ENCODE data around the gene PROK1. TPM values are rescaled to one million over a fixed set of nuclear protein-coding genes. Genes with fewer than 3 reads are reported as not detected.

The PROK1 gene
- total RNA-seq, 1 donor from 2014 or later, result not detected

- TF ChIP-seq, protein P1, sequence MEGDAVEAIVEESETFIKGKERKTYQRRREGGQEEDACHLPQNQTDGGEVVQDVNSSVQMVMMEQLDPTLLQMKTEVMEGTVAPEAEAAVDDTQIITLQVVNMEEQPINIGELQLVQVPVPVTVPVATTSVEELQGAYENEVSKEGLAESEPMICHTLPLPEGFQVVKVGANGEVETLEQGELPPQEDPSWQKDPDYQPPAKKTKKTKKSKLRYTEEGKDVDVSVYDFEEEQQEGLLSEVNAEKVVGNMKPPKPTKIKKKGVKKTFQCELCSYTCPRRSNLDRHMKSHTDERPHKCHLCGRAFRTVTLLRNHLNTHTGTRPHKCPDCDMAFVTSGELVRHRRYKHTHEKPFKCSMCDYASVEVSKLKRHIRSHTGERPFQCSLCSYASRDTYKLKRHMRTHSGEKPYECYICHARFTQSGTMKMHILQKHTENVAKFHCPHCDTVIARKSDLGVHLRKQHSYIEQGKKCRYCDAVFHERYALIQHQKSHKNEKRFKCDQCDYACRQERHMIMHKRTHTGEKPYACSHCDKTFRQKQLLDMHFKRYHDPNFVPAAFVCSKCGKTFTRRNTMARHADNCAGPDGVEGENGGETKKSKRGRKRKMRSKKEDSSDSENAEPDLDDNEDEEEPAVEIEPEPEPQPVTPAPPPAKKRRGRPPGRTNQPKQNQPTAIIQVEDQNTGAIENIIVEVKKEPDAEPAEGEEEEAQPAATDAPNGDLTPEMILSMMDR (IDR thresholded peaks at IDR 0.05; ENCODE audit: partially characterized antibody, unreplicated experiment), result no peak
- Mint-ChIP-seq H3K27ac (ENCODE audit: unreplicated experiment) (no peak overlapping the region), H3K27me3 (ENCODE audit: unreplicated experiment) (peaks cover 5% of the 10 kb centered on the region), H3K36me3 (ENCODE audit: unreplicated experiment) (peaks cover 10% of the 10 kb centered on the region), H3K4me3 (ENCODE audit: unreplicated experiment) (no peak overlapping the region), H3K9me3 (ENCODE audit: unreplicated experiment) (peaks cover 1% of the 10 kb centered on the region), H3K4me1 (ENCODE audit: low read depth, unreplicated experiment) (no peaks in the 10 kb centered on the region)
- no peak for DNase-seq
Observed at GRCh38 chr1:110418729-110419128, 32.2 kb upstream of the PROK1 start.

GRCh38 chr1:110420023-110420662, 30.8 kb upstream of the PROK1 start:
- H3K27me3 Mint-ChIP-seq (ENCODE audit: unreplicated experiment), result peaks cover 5% of the 10 kb centered on the region
- peaks cover 2% of the 10 kb centered on the region for H3K4me1 Mint-ChIP-seq (ENCODE audit: low read depth, unreplicated experiment)
- no peak overlapping the region for H3K4me3 Mint-ChIP-seq (ENCODE audit: unreplicated experiment)
- H3K27ac Mint-ChIP-seq (ENCODE audit: unreplicated experiment), result no peak overlapping the region
- H3K36me3 Mint-ChIP-seq (ENCODE audit: unreplicated experiment), result peaks cover 10% of the 10 kb centered on the region
- peaks cover 1% of the 10 kb centered on the region for H3K9me3 Mint-ChIP-seq (ENCODE audit: unreplicated experiment)
- TF ChIP-seq, protein P1 (IDR thresholded peaks at IDR 0.05; ENCODE audit: partially characterized antibody, unreplicated experiment), result no peak
- no peak for DNase-seq

DNA sequence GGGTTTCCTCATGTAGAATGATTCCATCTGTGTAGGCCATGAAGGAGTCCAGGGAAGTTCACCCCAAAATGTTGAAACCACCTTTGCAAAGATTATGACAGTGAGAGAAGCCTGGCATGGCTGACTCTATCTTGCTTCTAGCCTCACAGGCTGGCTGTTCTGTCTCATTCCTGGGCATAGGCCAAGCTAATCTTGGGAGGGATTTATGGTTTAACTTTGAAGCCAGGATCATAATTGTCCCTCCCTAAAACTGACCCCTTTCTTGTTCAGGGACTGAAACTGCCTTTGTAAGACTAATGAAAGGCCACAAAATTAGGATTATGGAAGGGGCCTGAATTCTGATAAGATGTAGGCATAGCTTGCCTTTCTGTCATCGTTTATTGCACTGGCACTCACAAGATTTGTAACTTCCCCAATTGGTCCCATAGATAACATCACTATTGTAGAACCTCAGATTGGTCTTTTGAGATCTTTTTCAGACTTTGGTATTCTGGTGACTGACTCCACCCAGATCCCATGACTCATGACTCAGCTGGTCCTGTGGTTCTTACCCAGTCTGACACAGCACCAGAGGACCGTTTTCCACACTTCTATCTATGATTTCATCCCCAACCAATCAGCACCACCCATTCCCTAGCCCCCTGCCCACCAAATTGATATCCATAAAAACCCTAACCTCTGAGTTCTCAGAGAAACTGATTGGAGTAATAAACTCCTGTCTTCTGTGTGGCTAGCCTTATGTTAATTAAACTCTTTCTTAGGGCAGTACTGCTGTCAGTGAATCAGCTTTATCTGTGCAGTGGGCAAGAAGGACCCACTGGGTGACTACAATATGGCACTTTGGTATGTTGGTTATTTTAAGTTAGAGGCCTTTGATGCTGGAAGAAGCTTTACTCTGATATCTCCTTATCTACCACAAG, 29.8 kb upstream of the PROK1 start:
- H3K9me3 Mint-ChIP-seq (ENCODE audit: unreplicated experiment), result peaks cover 1% of the 10 kb centered on the region
- TF ChIP-seq, protein P1 (IDR thresholded peaks at IDR 0.05; ENCODE audit: partially characterized antibody, unreplicated experiment), result no peak
- no peak for DNase-seq
- H3K27ac Mint-ChIP-seq (ENCODE audit: unreplicated experiment), result no peak overlapping the region
- peaks cover 2% of the 10 kb centered on the region for H3K27me3 Mint-ChIP-seq (ENCODE audit: unreplicated experiment)
- H3K36me3 Mint-ChIP-seq (ENCODE audit: unreplicated experiment), result peaks cover 10% of the 10 kb centered on the region
- H3K4me3 Mint-ChIP-seq (ENCODE audit: unreplicated experiment), result no peak overlapping the region
- H3K4me1 Mint-ChIP-seq (ENCODE audit: low read depth, unreplicated experiment), result peaks cover 5% of the 10 kb centered on the region

- Mint-ChIP-seq H3K27ac (ENCODE audit: unreplicated experiment) (no peak overlapping the region), H3K36me3 (ENCODE audit: unreplicated experiment) (peaks cover 10% of the 10 kb centered on the region), H3K4me3 (ENCODE audit: unreplicated experiment) (no peak overlapping the region), H3K9me3 (ENCODE audit: unreplicated experiment) (peaks cover 1% of the 10 kb centered on the region), H3K27me3 (ENCODE audit: unreplicated experiment) (no peaks in the 10 kb centered on the region), H3K4me1 (ENCODE audit: low read depth, unreplicated experiment) (peaks cover 5% of the 10 kb centered on the region)
- TF ChIP-seq, protein P1 (IDR thresholded peaks at IDR 0.05; ENCODE audit: partially characterized antibody, unreplicated experiment), result no peak
- DNase-seq, result no peak
Observed at GRCh38 chr1:110424699-110425611, 26.0 kb upstream of the PROK1 start.

Data from glutamatergic neuron (in vitro differentiated cells).